NCI-H1105 (cell line): ENCODE measurements around the gene IFNGR2.
"Not testable (repeated sequence)": the region's sequence is repeated elsewhere in the genome, so short reads cannot be mapped to it uniquely, and the experiment has no call there.

Source experiments
- DNase-seq: peaks from one replicate; lab custom pipeline; 2025; lab: John Stamatoyannopoulos, UW

The IFNGR2 gene, protein sequence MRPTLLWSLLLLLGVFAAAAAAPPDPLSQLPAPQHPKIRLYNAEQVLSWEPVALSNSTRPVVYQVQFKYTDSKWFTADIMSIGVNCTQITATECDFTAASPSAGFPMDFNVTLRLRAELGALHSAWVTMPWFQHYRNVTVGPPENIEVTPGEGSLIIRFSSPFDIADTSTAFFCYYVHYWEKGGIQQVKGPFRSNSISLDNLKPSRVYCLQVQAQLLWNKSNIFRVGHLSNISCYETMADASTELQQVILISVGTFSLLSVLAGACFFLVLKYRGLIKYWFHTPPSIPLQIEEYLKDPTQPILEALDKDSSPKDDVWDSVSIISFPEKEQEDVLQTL

DNA sequence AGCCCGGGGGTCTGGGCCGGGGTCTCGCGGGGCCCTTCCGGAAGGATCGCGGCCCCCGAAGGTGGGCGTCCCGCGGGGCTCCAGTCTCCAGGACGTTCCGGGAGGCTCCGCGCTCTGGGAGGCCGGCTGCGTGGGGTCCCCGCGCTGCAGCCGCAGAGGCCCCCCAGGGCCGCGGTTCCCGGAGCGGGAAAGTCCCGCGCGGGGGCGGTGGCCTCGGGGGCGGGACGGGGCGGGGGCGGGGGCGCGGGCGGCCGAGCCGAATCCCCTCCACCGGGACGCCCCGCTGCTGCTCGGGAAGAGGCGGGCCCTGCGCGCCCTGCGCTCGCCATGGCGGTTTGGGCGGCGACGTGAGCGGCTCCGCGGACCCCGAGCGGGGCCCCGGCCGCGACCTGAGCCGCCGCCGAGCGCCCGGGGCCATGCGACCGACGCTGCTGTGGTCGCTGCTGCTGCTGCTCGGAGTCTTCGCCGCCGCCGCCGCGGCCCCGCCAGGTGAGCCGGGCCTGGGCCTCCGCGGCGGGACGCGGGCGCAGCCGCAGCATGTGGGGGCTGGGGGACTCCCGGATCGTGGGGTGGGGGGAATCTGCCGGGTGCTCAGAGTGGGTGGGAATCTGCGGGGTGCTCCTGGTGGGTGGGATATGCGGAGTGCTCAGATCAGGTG, at the start of gene IFNGR2:
Gene IFNGR2, plus strand, starts transcription at position 286 of the 658 bp plus-strand sequence. Its CDS starts 131 bp downstream, at position 417.
- peak; percentile 24 for DNase-seq

DNA sequence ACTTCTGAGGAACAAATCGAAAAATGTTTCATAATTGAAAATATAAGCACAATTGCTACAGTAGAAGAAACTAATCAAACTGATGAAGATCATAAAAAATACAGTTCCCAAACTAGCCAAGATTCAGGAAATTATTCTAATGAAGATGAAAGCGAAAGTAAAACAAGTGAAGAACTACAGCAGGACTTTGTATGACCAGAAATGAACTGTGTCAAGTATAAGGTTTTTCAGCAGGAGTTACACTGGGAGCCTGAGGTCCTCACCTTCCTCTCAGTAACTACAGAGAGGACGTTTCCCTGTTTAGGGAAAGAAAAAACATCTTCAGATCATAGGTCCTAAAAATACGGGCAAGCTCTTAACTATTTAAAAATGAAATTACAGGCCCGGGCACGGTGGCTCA, 47.9 kb upstream of the IFNGR2 start:
- no peak for DNase-seq

DNA sequence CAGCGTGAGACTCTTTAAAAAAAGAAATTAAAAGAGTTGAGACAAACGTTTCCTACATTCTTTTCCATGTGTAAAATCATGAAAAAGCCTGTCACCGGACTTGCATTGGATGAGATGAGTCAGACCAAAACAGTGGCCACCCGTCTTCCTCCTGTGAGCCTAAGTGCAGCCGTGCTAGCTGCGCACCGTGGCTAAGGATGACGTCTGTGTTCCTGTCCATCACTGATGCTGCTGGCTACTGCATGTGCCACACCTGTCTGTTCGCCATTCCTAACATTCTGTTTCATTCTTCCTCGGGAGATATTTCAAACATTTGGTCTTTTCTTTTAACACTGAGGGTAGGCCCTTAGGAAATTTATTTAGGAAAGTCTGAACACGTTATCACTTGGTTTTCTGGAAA, 47.2 kb upstream of the IFNGR2 start:
- no peak for DNase-seq

DNA sequence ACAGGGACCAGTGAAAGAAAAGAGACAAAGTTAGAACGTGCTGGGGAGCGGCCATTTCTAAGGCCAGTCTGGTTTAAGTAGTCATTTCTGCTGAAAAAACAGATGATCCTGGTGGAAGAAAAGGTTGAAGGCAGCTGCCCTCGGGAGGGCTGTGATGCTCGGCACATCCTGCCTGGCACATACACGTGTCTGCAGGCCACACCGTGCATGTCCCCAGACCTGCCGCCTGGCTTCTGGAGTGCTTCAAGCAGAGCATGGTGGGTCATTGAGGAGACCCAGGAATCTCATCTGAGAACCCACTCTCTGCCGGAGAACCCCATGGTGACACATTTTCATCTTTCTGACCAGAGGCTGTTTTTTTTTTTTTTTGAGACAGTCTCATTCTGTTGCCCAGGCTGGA, 46.0 kb upstream of the IFNGR2 start:
- DNase-seq = no peak

DNA sequence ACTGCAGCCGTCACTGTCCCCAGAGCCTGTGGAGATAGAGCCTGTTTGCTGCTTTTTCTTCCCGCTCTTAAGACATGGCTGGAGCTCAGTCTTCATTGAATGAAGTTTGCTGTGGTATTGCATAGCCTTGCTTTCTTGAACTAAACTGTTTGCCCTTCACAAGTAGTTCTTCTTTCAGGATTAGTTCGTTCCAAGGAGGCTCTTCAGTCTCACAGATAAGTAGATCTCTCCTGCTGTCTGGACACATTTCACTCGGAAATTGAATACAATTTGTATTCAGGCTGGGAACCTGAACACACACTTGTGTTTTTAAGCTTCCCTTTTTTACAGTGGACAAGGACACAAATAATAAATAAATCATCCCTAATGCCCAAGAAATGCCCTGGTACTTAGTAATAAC, 43.8 kb upstream of the IFNGR2 start:
- DNase-seq = no peak

DNA sequence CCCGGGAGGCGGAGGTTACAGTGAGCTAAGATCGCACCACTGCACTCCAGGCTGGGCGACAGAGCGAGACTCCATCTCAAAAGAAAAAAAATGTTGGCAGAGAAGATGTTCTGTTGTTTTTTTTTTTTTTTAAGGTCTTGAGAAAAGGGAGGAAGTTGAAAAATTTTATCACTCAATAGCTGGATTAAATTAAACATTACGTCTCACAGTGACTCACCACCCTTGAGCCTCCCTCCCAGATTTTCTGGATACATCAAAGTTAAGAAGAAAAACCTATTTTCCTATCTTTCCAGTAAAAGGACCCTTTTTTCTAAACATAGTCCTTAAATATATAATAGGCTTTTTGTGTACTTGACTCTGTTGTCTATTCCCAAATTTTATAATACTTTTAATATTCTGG, 42.9 kb upstream of the IFNGR2 start:
- no peak for DNase-seq

DNA sequence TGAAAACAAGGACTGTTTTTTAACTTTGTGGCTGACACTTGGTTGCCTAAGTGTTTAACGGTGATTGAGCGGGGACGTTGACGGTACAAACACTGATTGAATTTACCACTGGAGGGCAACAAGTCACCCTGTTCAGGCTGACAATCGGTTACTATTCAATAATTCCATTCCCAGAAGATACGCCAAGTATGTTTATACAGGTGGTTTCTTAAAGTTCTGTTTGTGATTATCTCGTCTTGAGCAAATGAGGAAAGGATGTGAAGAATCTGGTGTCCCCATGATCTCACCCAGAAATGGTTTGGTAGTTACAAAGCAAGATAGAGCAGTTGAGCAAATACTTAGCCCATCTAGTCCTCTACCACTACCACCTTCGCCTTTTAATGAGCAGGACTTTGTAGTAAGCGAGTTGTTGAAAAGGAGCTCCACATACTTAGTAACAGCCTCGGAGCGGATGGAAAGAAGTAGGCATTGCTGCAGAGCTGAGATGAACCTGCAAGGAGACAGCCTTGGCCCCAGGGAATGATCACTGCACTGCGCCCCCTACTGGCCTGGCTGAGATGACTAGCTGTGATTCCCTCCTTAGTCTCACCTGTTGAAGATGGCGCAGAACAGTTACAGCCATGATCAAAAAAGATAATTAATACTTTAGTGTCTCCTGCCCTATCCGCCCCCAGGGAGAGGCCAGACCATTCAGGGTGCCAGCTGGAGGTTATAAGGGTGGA, 42.2 kb upstream of the IFNGR2 start:
- DNase-seq = peak; percentile 81

DNA sequence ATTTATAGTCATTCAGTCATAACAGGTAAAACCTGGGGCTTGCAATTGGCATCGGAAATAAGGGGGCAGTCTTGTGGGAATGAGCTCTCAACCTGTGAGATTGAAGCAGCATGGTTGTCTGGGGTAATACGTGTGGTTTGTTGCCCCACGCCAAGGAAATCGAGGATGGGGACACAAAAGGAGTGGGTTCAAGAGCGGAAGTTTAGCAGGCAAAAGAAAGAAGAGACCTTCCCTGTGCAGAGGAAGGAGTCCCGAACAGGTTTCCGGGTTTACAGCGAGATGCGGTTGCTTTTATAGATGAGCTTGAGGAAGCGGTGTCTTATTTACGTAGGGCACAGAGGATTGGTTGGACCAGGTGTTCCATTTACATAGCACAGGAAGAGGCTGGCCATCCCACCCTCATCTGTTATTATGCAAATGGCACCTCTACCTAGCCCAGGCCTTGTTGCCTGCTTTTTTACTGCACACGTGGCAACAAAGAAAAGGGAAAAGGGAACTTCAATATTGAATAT, 41.1 kb upstream of the IFNGR2 start:
- no peak for DNase-seq

DNA sequence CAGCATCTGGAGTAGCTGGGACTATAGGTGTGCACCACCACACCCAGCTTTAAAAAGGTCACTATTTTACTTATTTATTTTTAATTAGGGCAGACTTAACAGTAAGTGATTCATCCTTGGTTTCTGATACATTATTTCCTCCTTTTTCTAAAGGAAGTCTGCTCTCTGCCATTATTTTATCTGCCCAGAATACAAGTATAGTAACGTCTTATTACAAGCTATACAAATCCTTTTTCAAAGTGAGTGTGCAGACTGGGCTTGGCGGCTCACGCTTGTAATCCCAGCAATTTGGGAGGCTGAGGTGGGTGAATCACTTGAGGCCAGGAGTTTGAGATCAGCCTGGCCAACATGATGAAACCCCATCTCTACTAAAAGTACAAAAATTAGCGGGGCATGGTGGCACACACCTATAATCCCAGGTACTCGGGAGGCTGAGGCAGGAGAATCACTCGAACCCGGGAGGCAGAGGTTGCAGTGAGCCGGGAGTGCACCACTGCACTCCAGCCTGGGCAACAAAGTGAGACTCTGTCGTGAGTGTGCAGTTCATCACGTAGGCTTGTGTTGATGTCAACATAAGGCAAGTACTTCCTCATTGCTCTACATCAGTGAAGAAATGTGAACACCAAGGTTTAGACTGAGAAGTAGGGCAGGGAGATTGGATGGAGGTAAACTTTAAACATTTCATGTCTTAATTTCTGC, 39.2 kb upstream of the IFNGR2 start:
- not testable (repeated sequence) for DNase-seq

DNA sequence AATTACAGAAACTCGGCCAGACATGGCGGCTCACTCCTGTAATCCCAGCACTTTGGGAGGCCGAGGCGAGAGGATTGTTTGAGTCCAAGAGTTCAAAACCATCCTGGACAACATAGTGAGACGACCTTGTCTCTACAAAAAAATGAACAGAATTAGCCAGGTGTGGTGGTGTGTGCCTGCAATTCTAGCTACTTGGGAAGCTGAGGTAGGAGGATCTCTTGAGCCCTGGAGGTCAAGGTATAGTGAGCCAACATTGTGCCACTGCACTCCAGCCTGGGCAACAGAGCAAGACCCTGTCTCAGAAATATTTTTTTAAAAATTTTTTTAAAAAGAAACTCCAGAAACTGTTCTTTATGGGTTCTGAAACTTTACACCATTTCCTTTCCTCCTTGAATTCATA, 38.4 kb upstream of the IFNGR2 start:
- DNase-seq = no peak

DNA sequence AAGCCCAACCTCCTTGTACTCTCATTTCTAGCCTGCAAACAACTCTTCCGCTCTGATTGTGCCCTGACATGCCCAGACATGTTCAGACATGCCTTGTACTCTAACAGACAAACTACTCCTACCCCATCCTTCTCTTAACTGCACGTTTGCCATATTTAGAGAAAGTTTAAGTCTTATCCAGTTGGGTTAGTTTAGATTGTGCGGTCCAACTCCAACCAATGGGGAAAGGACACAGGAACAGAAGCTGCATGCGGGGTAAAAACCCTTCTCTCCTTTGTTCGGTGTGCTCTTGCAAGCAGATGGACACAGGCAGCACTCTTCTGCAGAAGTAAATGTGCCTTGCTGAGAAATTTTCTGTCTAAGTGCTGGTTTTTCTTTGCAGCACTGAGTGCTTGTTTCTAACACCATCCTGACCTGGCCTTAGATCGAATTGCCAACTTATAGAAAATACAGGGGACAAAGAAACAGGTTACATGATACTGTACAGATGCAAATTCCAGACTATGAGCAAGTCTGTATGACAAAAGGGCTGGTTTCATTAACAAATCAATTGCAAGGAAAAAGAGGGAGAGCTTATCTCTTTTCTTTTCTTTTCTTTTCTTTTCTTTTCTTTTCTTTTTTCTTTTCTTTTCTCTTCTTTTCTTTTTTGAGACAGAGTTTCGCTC, 35.8 kb upstream of the IFNGR2 start:
- peak; percentile 3 for DNase-seq

DNA sequence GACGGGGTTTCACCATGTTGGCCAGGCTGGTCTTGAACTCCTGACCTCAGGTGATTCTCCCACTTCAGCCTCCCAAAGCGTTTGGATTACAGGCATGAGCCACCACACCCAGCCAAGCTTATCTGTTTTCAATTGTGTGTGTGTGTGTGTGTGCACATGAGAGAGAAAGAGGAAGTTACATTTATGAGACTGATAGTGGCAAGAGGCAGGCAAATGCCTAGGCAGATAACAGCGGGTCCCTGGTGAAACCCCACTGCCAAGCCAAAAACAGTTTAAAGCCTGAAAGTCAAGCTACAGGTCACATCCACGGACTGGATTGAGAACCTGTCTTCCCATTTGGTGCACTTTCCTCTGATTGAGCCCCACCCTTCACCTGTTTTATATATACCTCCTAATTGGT, 35.1 kb upstream of the IFNGR2 start:
- no peak for DNase-seq

DNA sequence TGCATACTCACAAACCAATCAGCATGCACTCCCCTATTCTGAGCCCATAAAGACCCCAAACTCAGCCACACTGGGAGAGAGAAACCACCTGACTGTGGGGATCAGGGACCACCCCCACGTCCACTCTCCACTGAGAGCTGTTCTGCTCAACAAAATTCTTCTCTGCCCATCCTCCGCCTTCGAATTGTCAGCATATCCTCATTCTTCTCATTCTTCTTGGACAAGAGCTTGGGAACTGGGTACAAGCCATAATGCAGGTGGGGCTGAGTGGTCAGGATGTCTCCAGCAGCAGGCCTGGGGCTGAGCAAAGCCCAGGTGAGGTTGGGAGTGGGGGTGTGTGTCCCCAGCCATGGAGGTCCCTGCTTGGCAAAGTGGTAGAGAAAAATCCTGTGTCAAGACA, 34.6 kb upstream of the IFNGR2 start:
- DNase-seq = no peak

DNA sequence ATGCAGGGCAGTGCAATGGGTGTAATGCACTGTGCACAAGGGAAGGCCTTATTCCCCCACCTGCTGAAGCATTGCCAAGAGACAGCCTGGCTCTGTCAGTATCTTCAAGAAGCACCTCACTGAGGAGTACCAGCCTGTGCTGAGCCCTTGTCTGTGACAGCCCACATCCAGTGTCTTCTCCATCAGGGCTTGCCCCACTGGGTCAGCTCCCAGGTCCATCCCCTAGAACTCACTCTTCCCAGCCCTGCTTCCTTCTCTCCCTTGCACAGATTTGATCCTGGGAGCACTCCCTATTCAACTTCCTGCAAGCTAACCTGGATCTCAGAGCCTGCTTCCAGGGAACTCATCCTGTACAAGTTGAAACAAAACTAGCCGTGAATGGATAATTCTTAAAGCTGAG, 33.6 kb upstream of the IFNGR2 start:
- DNase-seq = no peak

DNA sequence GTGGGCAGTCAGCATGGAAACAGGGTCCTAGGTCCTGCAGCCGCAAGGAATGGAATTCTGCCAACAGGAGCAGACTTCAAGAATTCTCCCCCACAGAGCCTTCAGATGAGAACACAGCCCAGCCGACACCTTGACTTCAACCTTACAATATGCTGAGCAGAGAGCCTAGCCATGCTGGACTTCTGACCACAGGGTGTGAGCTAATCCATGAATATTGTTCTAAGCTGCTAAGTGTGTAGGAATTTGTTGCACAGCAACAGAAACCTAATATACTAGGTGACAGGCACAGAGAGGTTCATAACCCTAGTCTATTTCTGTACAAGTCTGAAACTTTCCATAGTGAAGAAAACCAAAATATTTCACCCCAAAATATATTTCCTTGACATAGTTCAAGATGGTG, 32.9 kb upstream of the IFNGR2 start:
- DNase-seq = no peak

DNA sequence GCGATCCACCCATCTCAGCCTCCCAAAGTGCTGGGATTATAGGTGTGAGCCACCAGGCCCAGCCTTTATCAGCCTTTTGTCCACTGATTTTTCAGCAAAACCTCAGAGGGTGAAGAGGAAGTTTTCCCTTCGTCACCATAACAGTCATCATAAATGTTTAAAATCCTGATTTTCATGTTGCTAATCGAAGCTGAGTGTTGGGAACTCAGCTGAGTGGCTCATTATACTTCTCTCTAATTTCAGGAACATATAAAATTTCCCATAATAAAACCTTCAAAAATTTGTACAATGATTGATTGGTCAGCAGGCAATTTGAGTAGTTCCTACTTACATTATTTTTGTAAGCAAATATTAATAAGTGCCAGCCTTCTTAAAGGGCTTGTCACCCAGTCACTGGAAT, 31.8 kb upstream of the IFNGR2 start:
- no peak for DNase-seq

DNA sequence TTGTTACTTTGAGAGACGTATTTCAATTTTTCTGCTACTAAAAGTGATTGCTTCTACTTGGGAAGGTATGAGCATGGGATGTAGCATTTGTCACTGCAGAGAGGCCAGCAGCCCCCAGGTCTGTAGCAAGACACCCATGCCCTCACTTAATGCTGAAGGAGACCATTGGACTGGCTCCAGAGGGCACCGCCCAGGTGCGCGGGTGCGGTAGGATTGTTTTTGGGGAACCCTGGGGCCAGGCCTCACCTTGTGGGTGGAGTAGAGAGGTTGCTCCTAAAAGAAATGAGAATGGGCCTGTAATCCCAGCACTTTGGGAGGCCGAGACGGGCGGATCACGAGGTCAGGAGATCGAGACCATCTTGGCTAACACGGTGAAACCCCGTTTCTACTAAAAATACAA, 30.6 kb upstream of the IFNGR2 start:
- DNase-seq = no peak

DNA sequence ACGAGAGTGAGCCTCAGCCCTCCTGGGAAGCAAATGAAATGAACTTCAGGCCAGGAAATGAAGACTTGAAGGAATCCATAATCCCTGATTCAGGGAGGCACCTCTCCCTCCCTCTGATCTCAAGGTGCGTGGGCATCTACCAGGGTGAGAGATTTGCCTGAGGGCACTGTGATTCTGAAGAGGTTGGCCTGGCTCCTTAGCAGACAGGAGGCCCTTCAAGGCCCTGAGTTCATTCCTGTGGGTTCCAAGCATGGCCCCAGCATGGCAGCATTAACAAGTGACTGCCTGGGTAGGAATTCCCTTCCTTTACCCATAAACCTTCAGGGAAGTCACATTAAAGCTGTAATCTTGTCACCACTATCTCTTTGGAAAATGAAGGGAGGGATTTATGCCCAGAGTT, 29.8 kb upstream of the IFNGR2 start:
- no peak for DNase-seq

DNA sequence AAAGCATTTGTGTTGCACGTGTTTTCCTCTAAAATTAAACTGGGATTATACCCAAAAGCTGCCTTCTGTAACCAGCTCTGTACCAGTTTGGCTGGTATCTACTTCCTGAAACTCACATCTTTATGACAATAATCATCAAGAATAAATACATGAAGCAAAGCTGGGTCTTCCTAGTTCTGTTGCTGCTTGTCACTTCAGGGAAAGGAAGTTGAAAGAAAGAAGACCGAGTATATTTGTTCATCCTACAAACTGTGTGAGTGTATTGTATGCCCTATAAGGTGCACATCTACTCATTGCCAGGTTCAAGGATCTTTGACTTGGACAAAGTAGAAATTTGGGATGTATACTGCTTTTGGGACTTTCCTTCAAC, 29.1 kb upstream of the IFNGR2 start:
- DNase-seq = no peak

DNA sequence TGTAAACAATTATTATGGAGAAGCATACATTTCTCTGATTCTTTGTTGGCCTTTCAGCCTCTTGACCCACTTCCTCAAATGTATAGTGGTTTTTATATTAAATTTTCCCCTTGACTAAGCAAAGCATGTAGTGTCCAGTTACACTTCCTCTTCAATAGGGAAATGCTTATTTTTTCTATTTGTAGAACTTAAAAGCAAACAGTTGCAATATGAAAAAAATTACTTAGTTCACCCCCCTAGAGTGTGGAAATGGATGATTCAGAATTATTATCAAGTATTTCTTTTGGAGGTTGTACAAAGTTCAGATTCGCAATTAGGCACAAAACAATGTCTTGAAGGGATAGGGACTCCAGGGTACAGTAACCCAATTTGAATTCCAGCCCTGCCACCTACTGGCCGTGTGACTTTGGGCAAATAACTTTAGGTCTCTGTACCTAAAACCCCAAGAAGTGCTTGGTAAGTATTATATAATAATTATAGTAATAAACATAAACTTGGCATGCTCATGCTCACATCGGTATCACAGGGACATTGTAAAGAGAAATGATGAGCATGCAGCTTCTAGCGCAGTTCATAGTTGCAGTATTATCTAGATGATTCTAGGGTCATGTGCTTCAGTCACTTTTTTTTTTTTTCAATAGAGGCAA, 28.6 kb upstream of the IFNGR2 start:
- peak; percentile 31 for DNase-seq

DNA sequence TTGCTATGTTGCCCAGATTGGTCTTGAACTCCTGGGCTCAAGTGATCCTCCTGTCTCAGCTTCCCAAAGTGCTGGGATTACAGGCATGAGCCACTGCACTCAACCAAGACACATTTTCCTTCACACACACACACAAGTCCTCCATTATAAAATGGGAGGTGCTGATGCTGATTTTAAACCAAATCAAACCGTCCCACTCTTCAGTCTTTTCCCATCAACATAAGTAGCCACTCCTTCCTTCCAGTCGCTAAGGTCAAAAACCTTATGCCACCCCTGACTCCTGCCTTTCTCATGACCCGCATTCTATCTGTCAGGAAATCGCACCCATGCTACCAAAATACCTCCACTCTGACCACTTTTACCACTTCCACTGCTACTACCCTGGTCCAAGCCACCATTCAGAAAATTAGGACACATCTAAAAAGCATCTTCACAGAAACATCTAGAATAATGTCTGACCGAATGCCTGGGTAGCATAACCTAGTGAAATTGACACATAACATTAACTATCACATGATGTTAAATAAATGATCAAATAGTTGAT, 28.0 kb upstream of the IFNGR2 start:
- DNase-seq = no peak
